Hematopoietic multipotent progenitor cell treated with erythropoietin and hydrocortisone succinate and interleukin-3 and kit ligand, for 17 days (in vitro differentiated cells): ENCODE results near the gene CEACAM19.
"Not testable (repeated sequence)": the region's sequence is repeated elsewhere in the genome, so short reads cannot be mapped to it uniquely, and the experiment has no call there.

ENCODE experiments used
- DNase-seq: peaks from one replicate; pipeline ENCODE4 v3.0.0-alpha.2; 2015; ENCODE audit warnings: low spot score

Gene CEACAM19

GRCh38 chr19:44701228-44701627 lies 29.9 kb downstream of the CEACAM19 start:
- DNase-seq, result no peak

DNA sequence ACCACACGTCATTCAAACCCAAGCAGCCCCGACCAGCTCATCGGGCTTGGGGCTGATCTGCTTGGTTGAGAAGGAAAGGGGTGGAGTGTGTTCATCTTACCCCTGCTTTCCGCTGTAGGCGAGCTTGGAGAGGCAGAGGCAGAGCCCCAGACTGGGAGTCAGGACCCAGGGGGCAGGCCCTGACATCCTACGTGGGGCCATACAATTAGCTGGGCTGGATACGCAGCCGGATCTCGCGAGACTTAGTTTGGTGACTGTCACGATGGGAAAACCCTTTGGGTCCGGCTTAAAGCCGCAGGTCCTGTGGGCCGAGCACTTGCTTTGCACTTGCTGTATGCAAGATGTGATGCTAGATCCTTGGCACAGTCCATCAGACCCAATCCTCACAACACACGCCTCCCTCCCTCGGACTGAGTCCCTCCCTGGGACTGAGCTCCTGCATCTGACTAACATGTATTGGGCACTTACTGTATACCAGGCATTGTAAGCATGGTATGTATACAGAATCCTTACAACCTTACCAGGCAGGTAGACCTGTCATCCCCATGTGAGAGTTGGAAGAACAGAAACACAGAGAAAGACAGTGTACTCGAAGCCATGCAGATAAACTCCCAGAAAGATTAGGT lies 31.4 kb downstream of the CEACAM19 start:
- DNase-seq, result no peak

DNA sequence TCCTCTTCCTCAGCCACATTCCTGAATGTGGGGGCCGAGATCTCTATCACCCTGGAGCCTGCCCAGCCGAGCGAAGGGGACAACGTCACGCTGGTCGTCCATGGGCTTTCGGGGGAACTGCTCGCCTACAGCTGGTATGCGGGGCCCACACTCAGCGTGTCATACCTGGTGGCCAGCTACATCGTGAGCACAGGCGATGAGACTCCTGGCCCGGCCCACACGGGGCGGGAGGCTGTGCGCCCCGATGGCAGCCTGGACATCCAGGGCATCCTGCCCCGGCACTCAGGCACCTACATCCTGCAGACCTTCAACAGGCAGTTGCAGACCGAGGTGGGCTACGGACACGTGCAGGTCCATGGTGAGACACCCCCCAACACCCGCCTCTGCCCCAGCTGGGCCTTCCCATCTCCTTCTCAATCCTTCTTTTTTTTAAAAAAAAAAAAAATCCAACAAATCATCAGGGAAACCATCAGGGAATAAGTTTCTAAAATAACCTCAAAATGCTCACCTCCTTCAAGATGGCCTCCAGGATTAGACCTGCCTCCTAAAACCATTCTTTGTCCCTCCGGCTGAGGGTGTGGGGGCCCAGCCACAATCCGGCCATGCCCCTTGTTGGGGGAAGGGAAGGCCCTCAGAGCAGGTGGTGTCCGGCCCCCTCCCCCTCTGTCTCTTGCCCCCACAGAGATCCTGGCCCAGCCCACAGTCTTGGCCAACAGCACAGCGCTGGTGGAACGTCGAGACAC lies 32.2 kb downstream of the CEACAM19 start:
- no peak for DNase-seq

GRCh38 chr19:44704982-44705381 lies 33.7 kb downstream of the CEACAM19 start:
- DNase-seq, result no peak

DNA sequence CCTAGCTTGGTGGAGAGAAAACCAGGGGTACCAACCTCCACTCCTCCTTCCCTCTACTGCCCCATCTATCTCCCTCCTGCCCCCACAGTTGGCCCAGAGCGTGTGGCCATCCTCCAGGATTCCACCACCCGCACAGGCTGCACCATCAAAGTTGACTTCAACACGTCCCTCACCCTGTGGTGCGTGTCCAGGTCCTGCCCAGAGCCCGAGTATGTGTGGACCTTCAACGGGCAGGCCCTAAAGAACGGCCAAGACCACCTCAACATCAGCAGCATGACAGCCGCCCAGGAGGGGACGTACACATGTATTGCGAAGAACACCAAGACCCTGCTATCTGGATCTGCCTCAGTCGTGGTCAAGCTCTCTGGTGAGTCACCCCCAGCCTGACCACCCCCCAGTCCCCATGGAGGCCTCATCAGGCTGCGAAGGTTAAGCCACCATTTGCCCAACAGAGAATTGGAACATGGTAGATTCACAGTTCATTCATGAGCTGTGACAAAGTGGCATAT lies 34.3 kb downstream of the CEACAM19 start:
- DNase-seq, result no peak

- DNase-seq, result no peak
Observed at GRCh38 chr19:44706506-44707236, 35.4 kb downstream of the CEACAM19 start.

- no peak for DNase-seq
Observed at GRCh38 chr19:44707794-44708193, 36.5 kb downstream of the CEACAM19 start.

DNA sequence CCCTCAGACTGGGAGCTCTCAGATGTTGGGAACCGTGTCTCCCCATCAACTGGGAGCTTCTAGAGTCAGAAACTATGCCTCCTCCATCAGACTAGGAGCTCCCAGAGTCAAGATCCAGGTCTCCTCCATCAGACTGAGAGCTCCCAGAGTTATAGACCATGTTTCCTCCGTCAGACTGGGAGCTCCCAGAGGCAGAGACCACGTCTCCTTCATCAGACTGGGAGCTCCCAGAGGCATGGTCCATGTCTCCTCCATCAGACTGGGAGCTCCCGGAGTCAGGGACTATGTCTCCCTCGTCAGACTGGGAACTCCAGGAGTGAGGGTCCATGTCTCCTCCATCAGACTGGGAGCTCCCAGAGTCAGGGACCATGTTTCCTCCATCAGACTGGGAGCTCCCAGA lies 37.7 kb downstream of the CEACAM19 start:
- DNase-seq, result no peak

DNA sequence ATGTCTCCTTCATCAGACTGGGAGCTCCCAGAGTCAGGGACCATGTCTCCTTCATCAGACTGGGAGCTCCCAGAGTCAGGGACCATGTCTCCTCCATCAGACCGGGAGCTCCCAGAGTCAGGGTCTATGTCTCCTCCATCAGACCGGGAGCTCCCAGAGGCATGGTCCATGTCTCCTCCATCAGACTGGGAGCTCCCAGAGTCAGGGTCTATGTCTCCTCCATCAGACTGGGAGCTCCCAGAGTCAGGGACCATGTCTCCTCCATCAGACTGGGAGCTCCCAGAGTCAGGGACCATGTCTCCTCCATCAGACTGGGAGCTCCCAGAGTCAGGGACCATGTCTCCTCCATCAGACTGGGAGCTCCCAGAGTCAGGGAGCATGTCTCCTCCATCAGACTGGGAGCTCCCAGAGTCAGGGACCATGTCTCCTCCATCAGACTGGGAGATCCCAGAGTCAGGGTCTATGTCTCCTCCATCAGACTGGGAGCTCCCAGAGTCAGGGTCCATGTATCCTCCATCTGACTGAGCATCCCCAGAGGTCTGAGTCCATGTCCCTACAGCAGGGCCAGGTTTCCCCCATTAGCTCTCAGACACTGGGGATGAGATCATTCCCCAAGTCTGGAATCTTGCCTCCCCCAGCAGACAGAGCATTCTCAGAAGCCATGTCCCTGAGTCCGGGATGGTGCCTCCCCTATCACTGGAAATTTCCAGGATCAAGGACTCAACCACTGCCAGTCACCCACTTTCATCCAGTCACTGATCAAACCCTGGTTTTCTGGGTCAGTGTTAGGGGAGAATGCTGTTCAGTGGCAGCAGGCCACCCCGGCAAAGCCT lies 38.4 kb downstream of the CEACAM19 start:
- not testable (repeated sequence) for DNase-seq

GRCh38 chr19:44710483-44710882 lies 39.2 kb downstream of the CEACAM19 start:
- no peak for DNase-seq

- DNase-seq, result no peak
Observed at GRCh38 chr19:44712864-44713515, 41.7 kb downstream of the CEACAM19 start.

- no peak for DNase-seq
Observed at GRCh38 chr19:44714597-44715169, 43.4 kb downstream of the CEACAM19 start.

- no peak for DNase-seq
Observed at GRCh38 chr19:44717603-44718002, 46.3 kb downstream of the CEACAM19 start.

DNA sequence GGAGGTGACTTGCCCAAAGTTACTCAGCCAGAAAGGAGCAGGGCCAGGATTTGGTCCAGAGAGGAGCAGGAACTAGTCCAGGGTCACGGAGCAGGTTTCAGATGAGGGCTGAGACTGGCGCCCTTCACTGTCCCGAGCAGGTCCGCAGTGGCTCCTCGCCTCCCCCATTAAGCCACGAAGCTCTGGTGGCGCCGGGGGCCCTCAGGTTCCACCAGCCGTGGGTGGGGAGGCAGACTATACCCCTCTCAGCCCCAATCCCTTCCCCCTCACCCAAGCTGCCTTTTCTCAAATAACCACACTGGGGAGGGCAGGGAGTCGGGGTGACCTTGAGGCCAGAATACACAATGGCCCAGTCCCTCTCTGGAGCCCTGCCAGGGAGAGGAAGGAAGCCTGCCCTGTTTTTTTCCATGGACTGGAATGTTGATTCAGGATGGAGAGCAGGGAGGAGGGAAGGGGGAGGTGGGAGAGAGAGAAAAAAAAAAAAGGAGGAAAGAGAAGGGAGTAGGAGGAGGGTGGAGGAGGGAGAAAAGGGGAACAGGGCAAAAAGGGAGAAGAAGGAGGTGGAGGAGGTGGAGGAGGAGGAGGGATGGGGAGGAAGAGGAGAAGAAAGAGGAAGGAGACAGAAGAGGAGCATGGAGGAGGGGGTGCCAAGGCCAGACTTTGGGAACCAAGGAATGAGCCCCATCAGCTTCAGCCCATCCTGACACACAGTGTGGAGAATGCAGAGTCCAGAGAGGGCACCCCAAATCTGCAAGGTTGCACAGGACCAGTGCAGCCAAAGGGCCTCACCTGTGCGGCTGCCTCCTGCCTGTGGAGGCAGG lies 47.4 kb downstream of the CEACAM19 start:
- no peak for DNase-seq

DNA sequence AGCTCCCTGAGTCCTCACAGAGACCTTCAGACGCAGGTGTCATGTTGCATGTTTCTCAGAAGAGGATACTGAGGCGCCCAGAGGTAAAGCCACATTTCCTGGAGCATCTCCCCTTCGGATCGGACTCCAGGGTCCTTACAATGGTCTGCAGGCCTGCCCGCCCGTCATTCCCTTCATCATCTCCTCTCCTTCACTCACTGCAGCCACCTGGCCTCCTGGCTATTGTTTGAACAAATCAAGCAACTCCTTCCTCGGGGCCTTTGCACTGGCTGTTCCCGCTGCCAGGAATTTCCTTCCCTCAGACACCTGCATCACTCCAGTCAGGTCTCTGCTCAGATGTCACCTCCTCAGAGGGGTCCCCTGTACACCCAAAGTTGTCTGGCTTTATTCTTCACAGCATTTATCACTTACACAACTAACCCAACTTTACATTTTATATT lies 48.0 kb downstream of the CEACAM19 start:
- DNase-seq, result no peak

DNA sequence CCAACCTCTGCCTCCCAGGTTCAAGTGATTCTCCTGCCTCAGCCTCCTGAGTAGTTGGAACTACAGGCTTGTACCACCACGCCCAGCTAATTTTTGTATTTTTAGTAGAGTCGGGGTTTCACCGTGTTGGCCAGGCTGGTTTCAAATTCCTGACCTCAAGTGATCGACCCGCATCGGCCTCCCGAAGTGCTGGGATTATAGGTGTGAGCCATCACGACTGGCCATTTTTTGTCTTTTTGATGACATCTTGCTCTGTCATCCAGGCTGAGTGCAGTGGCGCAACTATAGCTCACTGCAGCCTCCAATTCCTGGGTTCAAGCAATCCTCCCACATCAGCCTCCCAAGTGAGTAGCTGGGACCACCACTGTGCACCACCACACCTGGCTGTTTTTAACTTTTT lies 49.1 kb downstream of the CEACAM19 start:
- not testable (repeated sequence) for DNase-seq

- DNase-seq, result no peak
Observed at GRCh38 chr19:44720945-44721344, 49.7 kb downstream of the CEACAM19 start.

GRCh38 chr19:44721369-44721768 lies 50.1 kb downstream of the CEACAM19 start:
- DNase-seq, result not testable (repeated sequence)

GRCh38 chr19:44722131-44723121 lies 51.1 kb downstream of the CEACAM19 start:
- no peak for DNase-seq
